ENCODE results near the gene QSER1.
"Not testable (repeated sequence)": the region's sequence is repeated elsewhere in the genome, so short reads cannot be mapped to it uniquely, and the experiment has no call there.

QSER1 gene

DNA sequence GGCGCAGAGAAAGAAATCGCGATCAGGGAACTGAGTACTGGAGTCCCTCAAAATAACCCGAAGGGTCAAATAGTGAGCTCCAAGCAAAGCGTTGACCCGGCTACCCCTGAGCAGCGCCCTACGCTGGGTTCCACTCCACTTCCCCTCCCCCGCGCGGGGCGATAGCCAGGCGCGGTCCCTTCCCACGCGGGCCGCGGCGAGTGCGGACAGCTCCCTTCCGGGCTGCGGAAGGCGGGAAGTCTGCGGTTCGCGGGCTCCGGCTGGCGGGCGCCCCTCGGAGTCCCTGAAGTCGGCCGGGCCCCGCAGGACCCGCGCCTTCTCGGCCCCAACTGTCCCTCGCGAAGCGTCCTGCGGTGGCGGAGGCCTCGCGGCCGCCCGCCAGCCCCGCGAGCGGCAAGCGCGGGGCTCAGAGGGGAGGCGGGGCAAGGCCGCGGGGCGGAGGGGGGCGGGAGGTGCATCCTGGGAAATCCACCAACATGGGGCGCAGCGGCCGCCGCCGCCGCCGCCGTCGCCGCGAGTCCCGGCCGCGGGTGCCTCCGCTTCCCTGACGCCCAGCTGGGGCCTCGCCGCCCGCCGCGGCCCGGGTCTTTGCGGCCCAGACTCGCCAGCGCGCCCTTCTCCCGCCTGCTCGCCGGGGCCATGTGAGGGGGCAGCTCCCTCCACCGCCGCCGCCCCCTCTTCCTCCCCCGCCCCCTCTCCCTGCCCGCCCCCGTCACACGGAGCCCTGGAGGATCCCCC lies at the start of gene QSER1:
QSER1 (plus strand) TSS at position 457 of the 738 bp plus-strand sequence. CDS start 315 bp downstream, outside the sequence.
- no peak for TF ChIP-seq JUND (IDR thresholded peaks at IDR 0.05; ENCODE audit: low read depth)
- in situ Hi-C loops (cut with HindIII; ENCODE audit: low pct_unique_long_range_greater_than_20kb, low sequenced_read_pairs): no loop called here
- peak; percentile 79 to 87 for DNase-seq (ENCODE audit: low read depth in 1 of 2, low spot score in 1 of 2)

DNA sequence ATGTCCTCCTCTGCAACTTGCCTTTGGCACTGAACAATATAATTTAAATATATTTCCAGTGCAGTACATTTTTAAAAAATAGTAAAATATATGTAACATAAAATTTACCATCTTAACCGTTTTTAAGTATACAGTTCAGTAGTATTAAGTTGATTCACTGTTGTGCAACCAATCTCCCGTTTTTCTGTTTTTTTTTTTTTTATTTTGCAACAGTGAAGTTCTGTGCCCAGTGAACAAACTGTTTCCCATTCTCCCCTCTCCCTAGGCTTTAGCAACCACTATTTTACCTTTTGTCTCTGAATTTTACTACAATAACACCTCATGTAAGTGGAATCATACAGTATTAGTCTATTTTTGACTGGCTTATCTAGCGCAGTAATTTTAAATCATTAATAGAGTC lies 49.1 kb upstream of the QSER1 start:
- in situ Hi-C loops (cut with HindIII; ENCODE audit: low pct_unique_long_range_greater_than_20kb, low sequenced_read_pairs): no loop called here
- no peak for DNase-seq (ENCODE audit: low read depth in 1 of 2, low spot score in 1 of 2)
- TF ChIP-seq JUND (IDR thresholded peaks at IDR 0.05; ENCODE audit: low read depth): no peak

DNA sequence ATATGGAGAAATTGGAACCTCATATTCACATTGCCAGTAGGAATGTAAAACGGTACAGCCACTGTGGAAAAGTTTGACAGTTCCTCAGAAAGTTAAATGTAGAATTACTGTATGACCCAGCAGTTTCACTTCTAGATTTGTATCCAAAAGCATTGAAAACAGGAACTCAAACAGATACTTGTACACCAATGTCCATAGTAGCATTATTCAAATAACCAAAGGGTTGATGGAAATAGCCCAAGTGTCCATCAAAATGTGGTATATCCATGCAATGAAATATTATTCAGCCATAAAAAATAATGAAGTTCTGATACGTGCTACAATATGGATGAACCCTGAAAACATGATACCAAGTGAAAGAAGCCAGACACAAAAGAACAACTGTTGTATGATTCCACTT lies 45.1 kb upstream of the QSER1 start:
- DNase-seq (ENCODE audit: low read depth in 1 of 2, low spot score in 1 of 2): no peak
- TF ChIP-seq JUND (IDR thresholded peaks at IDR 0.05; ENCODE audit: low read depth): no peak
- in situ Hi-C loops (cut with HindIII; ENCODE audit: low pct_unique_long_range_greater_than_20kb, low sequenced_read_pairs): no loop called here

DNA sequence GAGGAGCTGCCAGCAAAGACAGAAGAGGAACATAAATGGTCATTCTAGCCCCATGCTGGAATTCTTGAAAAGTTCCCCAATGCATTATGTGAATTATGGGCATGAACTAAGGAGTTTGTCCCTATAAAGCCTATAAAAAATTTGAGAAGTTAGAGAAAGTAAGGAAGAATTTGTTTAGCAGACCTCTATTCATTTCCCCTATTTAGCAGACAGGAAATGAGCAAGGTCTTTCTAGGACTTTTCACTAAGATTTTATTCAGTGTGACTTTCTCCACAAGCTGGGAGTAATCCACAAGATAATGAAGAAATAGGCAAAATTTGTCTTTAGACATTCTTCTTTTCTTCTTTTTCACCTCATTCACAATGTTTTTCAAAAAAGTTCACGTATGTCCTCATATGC lies 42.9 kb upstream of the QSER1 start:
- in situ Hi-C loops (cut with HindIII; ENCODE audit: low pct_unique_long_range_greater_than_20kb, low sequenced_read_pairs): no loop called here
- no peak for DNase-seq (ENCODE audit: low read depth in 1 of 2, low spot score in 1 of 2)
- no peak for TF ChIP-seq JUND (IDR thresholded peaks at IDR 0.05; ENCODE audit: low read depth)

DNA sequence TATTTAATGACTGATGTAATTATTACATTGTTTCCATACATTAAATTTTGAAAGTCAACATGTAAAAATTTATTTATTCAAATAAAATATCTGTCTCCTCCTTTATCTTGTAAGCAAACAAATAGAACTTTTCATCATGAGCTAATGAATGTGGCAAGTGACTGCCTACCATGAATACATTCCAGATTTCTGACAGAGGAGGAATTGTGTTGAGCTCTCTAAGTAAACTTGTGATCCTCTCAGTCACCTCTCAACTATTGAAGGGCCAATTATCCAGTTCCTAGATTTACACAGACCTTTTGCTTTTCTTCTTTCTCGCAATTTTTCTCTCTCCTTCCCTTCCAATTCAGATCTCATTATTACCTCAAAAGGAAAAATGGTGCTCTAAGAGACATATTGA lies 41.4 kb upstream of the QSER1 start:
- in situ Hi-C loops (cut with HindIII; ENCODE audit: low pct_unique_long_range_greater_than_20kb, low sequenced_read_pairs): no loop called here
- DNase-seq (ENCODE audit: low read depth in 1 of 2, low spot score in 1 of 2): no peak
- no peak for TF ChIP-seq JUND (IDR thresholded peaks at IDR 0.05; ENCODE audit: low read depth)

DNA sequence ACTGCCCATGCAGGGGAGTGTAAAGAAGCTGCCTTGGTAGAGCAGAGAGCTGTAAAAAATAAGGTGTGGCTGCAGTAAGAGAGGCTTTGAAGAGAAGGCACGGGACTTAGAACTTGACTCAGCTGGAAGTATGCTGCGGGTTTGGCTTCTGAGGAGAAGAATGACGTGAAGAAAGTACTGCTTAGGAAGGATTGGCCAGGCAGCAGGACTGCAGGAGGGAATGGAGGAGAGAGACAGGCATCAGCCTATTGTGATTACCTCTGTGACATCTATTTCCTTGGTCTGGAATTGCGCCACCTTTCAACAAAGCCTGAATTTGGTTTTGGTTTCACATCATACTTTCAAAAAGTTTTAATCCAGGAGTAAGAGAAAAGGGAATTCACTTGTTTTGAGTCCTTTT lies 40.4 kb upstream of the QSER1 start:
- in situ Hi-C loops (cut with HindIII; ENCODE audit: low pct_unique_long_range_greater_than_20kb, low sequenced_read_pairs): no loop called here
- no peak for DNase-seq (ENCODE audit: low read depth in 1 of 2, low spot score in 1 of 2)
- TF ChIP-seq JUND (IDR thresholded peaks at IDR 0.05; ENCODE audit: low read depth): no peak

DNA sequence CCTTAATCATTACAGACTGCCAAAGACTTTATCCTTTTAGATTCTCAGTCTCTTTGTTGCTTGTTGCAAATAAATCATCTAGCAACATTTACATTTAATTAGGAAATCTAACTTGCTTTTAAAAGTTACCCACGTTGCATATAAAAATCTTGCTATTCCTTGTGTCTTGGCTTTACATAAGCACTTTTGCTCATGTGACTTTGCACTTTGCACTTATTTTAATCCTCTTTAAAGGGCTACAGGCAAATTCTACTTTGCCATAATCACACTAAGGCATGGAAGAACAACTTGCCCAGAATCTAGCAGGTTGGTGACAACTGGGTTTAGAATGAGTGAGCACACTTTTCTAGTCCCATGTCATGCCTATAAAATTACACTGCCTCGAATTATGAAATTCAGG lies 37.0 kb upstream of the QSER1 start:
- no peak for TF ChIP-seq JUND (IDR thresholded peaks at IDR 0.05; ENCODE audit: low read depth)
- no peak for DNase-seq (ENCODE audit: low read depth in 1 of 2, low spot score in 1 of 2)
- in situ Hi-C loops (cut with HindIII; ENCODE audit: low pct_unique_long_range_greater_than_20kb, low sequenced_read_pairs): no loop called here

DNA sequence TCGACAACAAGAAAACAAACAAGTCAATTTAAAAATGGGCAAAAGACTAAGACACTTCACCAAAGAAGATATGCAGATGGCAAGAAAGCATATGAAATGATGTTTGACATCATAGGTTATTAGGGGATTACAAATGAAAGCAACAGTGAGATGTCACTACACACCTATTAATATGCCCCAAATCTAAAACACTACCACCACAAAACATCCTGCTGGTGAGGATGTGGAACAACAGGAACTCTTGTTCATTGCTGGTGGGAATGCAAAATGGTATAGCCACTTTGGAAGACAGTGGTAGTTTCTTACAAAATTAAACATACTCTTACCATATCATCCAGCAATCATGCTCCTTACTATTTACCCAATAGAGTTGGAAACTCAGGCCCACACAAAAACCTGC lies 33.9 kb upstream of the QSER1 start:
- no peak for TF ChIP-seq JUND (IDR thresholded peaks at IDR 0.05; ENCODE audit: low read depth)
- in situ Hi-C loops (cut with HindIII; ENCODE audit: low pct_unique_long_range_greater_than_20kb, low sequenced_read_pairs): no loop called here
- DNase-seq (ENCODE audit: low read depth in 1 of 2, low spot score in 1 of 2): no peak

DNA sequence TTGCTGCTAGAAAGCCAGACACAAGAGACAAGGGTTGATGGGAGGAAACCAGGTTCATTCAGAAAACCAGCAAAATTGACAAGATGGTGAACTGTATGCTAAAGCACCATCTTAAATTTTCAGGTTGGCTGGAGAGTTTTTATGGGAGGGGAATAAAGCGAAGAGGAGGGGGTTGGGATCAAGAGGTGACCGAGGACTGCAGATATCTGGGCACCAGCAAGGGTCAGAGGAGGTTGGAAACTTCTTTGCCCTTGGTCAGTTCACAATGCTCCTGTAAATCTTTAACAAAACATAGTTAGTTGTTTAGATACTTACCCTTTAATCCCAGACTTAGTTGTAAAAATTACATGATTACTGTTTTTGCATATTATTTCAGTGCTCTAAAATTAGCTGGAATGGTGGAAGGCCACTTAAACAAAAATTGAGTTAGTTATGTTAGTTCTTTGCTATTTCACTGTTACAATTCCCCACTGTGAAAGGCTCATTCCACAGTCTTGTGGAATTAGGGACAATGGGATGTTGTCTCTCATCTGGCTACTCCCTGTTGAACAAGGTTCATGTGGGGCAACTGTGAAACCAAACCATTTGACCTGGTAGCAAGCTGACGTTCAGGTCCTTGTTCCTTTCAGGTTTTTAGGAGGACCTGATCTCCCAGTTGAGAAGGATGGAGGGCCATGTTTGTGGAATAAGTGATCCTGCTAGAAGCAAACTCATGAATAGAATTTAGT lies 30.6 kb upstream of the QSER1 start:
- in situ Hi-C loops (cut with HindIII; ENCODE audit: low pct_unique_long_range_greater_than_20kb, low sequenced_read_pairs): no loop called here
- no peak for DNase-seq (ENCODE audit: low read depth in 1 of 2, low spot score in 1 of 2)
- no peak for TF ChIP-seq JUND (IDR thresholded peaks at IDR 0.05; ENCODE audit: low read depth)

DNA sequence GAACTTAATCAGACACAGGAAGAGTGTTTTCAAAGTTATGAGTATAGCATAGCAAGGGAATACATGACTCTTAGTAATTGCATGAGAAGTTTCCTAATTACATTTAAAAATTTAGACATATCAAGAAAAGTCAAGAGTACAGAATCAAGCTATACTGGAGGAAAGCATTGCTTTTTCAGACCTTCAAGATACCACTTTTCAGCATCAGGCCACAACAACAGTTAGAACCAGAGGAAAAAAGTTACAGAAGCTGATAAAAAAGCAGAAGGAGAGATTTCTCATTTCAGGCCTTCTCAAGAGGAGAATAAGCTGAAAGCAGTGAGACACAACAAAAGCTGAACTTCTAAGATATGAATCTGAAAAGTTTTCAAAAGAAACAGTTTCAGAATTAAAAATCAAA lies 28.1 kb upstream of the QSER1 start:
- in situ Hi-C loops (cut with HindIII; ENCODE audit: low pct_unique_long_range_greater_than_20kb, low sequenced_read_pairs): no loop called here
- no peak for TF ChIP-seq JUND (IDR thresholded peaks at IDR 0.05; ENCODE audit: low read depth)

DNA sequence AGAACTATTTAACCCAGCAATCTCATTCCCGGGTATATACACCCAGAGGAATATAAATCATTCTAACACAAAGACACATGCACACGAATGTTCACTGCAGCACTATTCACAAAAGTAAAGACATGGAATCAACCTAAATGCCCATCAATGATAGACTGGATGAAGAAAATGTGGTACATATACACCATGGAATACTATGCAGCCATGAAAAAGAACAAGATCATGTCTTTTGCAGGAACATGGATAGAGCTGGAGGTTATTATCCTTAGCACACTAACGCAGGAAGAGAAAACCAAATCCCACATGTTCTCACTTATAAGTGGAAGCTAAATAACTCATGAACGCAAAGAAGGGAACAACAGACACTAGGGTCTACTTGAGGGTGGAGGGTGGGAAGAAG lies 23.9 kb upstream of the QSER1 start:
- in situ Hi-C loops (cut with HindIII; ENCODE audit: low pct_unique_long_range_greater_than_20kb, low sequenced_read_pairs): not testable (repeated sequence)

More for the DNA sequence above, 28.1 kb upstream of the QSER1 start:
- DNase-seq (ENCODE audit: low read depth in 1 of 2, low spot score in 1 of 2): no peak

DNA sequence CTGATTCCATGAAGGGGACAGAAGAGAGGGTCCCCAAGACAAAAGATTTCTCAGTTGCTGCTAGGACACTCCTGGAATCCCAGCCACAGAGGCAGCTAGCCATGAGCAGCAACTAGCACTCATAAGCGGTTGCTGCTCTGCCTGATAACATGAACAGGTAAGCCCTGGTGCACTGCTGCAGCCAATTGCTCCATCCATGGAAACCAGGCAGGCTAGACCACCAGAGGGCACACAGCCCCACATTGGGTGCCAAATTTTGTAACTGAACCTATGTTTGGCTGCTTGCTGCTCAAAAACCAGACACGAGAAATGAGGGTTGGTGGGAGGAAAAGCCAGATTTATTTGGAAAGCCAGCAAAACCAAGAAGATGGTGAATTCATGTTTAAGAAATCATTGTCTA lies 21.9 kb upstream of the QSER1 start:
- in situ Hi-C loops (cut with HindIII; ENCODE audit: low pct_unique_long_range_greater_than_20kb, low sequenced_read_pairs): no loop called here
- peak in 1 of 2 experiments; percentile 27 for DNase-seq (ENCODE audit: low read depth in 1 of 2, low spot score in 1 of 2)
- TF ChIP-seq JUND (IDR thresholded peaks at IDR 0.05; ENCODE audit: low read depth): no peak

More for the DNA sequence above, 23.9 kb upstream of the QSER1 start:
- DNase-seq (ENCODE audit: low read depth in 1 of 2, low spot score in 1 of 2): not testable (repeated sequence)

DNA sequence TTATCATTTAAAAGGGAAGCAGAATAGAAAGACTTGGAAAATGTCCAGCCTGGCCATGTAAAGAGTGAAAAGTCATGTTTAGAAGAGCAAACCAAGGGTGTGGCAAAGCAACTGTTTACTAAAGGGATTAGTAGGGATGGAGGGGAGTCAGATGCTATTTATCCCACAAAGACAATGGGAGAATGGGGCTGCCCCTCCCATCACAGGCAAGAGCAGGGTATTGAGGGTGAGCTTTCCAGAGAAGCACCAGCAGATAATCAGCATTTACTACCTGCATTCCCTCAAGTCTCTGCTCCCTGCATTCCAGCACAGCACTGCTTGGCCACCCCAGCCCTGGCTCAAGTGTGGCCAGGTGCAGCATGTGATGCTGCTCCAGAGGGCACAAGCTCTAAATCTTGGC lies 18.5 kb upstream of the QSER1 start:
- no peak for DNase-seq (ENCODE audit: low read depth in 1 of 2, low spot score in 1 of 2)
- no peak for TF ChIP-seq JUND (IDR thresholded peaks at IDR 0.05; ENCODE audit: low read depth)
- in situ Hi-C loops (cut with HindIII; ENCODE audit: low pct_unique_long_range_greater_than_20kb, low sequenced_read_pairs): no loop called here

All from T47D (cell line).